GM21423 (cell line): ENCODE results near the gene NAA11.

Source experiments
- ATAC-seq: cut with Tn5 transposase; IDR thresholded peaks from one replicate; pipeline ENCODE4 v1.9.1; 2021; ENCODE audit warnings: mild to moderate bottlenecking, moderate library complexity; ENCODE audit not compliant: unreplicated experiment

Gene NAA11

GRCh38 chr4:79325864-79326328, at the start of gene NAA11:
Gene NAA11 (minus strand): TSS chr4:79326061. CDS start chr4:79325877, 184 bp downstream.
- ATAC-seq: no peak

DNA sequence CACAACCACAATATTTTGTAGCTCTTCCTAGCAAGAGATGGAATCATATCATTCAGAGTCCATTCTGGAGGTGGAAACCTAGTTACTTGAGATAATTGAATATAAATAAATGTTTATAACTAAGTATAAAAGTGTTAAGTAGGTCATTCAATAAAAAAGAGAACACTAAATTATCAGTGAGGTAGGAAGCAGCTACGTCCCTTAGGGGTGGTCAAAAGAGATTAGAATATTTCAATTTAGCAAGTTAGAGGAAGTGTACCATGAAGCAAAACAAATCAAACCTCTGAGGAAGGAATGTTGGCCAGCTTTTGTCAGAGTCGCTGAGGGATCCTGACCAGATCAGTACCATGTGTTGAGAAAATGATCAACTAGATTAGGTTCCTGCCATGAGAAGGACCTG, 44.2 kb upstream of the NAA11 start:
- no peak for ATAC-seq

- no peak for ATAC-seq
Measured at GRCh38 chr4:79367096-79367495, 41.2 kb upstream of the NAA11 start.

DNA sequence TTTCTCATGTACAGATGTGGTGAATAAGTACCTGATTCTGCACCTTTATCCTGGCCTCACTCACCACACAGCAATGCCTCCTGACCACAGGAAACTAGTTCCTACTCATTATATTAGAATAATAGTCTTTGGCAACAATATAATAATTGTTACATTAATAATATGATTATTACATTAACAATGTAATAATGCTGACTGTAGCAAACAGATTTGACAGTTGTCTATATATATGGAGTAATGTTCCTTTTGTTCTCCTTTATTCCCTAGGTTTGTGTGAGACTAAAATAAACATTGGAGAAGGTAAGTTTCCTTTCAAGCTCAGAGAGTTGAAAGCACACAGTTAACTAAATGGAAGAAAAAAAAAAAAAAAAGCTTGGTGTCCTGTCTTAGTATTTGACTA, 40.6 kb upstream of the NAA11 start:
- no peak for ATAC-seq

GRCh38 chr4:79364061-79364460, 38.2 kb upstream of the NAA11 start:
- no peak for ATAC-seq

GRCh38 chr4:79362626-79363025, 36.8 kb upstream of the NAA11 start:
- ATAC-seq: no peak

DNA sequence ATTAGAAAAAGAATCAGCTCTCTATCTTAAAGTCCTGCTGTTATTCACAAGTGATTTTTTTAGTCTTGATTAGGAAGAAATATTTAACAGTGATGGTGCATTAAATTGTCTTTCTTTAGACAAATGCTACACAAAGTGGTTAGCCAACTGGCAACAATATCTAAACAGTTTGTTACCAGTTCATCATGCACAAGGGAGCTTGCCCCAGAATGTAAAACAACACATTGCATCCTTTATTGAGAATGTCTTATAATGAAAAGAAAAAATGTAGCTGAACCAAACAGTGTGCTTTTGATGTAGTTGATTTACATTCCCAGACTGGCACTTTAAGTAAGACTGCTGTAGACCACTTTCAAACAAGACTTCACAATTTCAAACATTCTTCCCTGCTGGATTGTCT, 34.1 kb upstream of the NAA11 start:
- ATAC-seq: no peak

DNA sequence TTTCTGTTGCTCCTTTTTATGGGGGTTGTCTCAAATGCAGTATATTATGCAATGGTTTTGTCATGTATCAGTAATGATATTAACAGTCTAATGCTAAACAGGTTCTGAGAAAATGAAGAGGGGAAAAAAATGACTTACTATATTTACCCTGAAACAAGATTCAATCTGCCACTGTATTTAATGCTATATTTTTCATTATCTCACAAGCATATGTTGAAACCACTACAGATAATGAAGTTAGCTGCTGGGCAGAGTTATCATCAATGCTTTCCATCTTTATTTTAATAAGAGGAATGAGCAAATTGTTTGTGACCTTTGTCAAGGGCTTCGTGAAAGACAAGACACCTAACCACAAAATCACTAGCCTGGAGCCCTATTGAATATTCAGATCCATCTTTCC, 32.6 kb upstream of the NAA11 start:
- ATAC-seq: no peak

DNA sequence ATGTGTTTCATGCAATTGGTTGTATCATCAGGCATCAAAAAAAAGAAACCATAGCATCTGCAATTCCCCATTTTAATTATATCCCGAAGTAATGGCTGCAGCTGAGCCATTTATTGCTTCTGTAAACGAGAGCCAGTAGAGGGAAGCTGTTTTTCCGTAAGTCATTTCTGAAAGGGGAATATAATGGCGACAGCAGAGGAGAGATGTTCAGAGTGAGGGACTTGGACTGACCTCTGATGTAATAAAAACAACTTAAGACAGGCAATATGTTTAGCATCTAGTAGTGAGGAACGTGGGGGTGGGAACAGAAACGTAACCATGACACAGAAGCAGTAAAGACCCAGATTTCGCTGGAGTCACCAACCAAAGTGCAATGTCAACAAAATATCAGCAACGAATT, 31.5 kb upstream of the NAA11 start:
- no peak for ATAC-seq

DNA sequence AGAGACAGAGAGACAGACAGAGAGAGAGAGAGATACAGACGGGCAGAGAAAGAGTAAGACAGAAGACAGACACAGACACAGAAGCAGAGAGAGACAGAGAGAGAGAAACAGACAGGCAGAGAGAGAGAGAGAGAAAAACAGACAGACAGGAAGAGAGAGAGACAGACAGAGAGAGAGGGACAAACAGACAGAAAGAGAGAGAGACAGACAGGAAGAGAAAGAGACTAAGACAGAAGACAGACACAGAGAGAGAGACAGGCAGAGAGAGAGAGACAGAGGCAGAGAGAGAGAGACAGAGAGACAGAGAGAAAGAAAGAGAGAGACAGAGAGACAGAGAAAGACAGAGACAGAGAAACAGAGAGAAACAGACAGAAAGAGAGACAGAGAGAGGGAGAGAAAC, 27.2 kb upstream of the NAA11 start:
- ATAC-seq: no peak

GRCh38 chr4:79348405-79348804, 22.5 kb upstream of the NAA11 start:
- ATAC-seq: no peak

DNA sequence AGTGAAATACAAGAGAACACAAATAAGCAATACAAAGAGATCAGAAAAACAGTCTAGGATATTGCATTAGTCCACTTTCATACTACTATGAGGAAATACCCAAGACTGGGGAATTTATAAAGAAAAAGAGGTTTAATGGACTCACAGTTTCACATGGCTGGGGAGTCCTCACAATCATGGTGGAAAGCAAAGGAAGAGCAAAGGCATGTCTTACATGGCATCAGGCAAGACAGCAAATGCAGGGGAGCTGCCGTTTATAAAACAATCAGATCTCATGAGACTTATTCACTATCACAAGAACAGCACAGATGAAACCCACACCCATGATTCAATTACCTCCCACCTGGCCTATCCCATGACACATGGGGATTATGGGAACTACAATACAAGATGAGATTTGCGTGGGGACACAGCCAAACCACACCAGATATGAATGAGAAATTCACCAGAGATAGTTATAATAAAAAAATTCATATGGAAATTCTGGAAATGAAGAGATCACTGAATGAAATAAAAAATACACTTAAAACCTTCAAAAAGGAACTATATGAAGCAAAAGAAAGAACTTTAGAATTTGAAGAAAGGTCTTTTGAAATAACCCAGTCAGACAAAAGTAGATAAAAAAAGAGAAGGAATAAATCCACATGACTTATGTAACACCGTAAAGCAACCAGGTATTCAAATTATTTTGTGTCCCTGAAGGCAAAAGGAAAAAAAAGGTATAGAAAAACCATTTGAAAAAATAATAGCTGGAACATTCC, 16.2 kb upstream of the NAA11 start:
- no peak for ATAC-seq

DNA sequence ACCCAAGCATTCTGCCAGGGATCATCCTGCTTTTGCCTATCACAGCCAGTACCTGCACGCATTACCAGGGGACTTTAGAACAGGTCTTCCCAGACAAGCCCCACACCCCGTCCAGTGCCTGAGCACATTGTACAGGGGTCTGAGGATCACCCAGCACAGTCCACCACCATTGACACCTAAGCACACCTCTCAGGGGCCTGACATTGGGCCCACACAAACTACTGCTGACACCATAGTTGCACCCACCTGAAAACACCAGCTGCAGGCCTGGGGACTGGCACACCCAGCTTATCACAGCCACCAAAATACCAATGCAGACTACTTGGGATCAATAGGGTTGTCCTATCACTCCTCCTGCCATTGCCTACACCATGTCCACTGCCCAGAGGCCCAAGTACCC, 14.7 kb upstream of the NAA11 start:
- no peak for ATAC-seq

- no peak for ATAC-seq
Measured at GRCh38 chr4:79338148-79338547, 12.3 kb upstream of the NAA11 start.

DNA sequence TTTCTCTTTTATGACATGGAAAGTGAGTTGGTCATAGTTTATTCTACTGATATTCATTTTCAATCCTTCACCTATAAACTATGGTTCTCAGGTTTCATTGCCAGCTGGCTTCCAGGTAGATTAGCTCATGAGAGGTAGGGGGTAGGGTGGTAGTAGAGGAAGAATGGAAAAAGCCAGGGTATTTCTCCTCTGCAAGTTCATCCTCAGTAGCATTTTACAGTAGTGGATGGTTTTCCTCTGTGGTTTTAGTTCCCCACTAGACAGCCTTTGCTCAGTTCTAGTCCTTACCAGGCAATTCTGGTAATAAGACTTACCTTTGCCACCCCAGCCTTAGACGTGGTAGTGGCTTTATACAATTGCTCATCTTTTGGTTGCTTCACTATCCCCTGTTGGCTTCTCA, 8.9 kb upstream of the NAA11 start:
- no peak for ATAC-seq

DNA sequence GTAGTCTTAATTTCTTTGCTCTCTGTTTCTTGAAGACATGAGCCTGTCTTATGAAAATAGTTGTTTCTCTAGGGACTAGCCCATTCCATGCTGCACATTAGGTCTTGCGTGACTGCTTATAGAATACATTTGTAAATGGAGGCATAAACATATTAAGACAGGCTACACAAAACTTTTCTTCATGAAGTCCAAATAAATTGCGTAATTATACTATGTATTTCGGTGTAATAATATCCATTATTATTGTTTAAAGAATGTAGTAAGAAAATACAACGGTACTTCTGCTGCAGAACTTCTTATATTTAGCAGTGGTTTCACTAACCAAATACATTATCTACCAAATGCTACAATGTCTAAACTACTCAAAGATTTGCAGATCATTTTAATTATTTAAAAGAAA, 8.5 kb upstream of the NAA11 start:
- no peak for ATAC-seq

- no peak for ATAC-seq
Measured at GRCh38 chr4:79331126-79331876, 5.4 kb upstream of the NAA11 start.

DNA sequence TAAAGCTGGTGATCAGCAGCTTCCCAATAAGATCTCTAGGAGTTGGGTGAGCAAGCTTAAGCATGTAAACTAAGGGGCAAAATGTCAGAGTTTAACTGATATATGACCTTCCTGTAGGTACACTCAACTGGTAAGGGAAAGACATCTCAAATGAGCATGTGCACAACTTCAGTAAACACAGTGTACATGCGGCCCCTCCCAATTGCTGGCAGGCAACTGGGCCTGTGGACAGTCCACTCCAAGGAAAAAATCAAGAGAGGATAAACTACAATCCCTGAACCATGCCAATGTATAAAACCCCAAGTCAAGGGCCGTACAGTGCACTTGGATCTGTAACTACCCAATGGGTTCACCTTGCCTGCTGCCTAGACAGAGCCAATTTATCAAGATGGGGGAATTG, 4.9 kb upstream of the NAA11 start:
- ATAC-seq: no peak

DNA sequence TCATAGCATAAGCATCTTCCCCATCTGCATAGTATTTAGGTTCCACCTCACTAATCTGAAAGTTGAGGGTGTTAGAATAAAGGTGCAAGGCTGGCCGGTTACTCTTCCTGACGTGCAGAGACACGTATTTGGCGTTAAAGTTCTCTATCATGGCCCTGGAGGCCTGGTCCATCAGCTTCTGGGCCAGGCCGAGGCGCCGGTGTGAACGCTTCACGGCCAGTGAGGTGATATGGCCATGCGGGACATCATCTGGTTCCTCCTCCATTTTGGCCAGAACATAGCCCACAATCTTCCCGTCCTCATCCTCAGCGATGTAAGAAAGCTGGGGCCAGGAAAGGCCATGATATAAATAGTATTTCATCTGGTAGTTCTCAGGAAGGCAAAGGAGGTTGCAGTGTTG, 425 bp downstream of the NAA11 start:
- no peak for ATAC-seq

- ATAC-seq: no peak
Measured at GRCh38 chr4:79319975-79320374, 5.9 kb downstream of the NAA11 start.

DNA sequence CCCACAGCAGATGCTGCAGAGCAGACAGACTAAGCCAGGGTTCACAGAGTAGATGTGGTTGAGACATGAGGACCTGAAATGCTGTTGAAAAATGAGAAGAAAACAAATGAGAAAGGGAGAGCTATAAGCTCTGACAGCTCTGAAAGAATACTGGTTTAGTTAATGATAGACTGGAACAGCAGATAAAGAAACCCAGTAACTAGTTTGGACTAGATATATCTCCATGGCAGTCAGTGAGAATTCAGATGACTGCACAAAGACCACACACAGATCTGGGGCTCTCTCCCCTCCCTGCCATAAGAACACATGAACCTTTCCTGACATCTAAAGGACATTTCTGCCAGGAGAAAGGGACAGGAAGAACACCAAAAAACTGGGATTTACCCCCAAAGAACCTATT, 8.2 kb downstream of the NAA11 start:
- ATAC-seq: no peak

GRCh38 chr4:79315891-79316290, 10.0 kb downstream of the NAA11 start:
- ATAC-seq: no peak
